Smooth muscle cell (in vitro differentiated cells): ENCODE results near the gene TANK. TPM values are rescaled to one million over a fixed set of nuclear protein-coding genes. Genes with fewer than 3 reads are reported as not detected.

Experiments
- DNase-seq: peaks from one replicate; lab custom pipeline; 2025; ENCODE audit not compliant: unreplicated experiment; lab: John Stamatoyannopoulos, UW
- H2AFZ ChIP-seq: fragments of 200-600 bp; sonication (generic); 2 replicates; pipeline ENCODE4 v1.6.0; 2016; ENCODE audit warnings: antibody characterized with exemption, low read depth, mild to moderate bottlenecking
- H3F3A ChIP-seq: fragments of 200-600 bp; sonication (generic); 2 replicates; pipeline ENCODE4 v1.6.0; 2017; ENCODE audit warnings: antibody characterized with exemption, low read depth
- H3K27ac ChIP-seq: fragments of 200-600 bp; sonication (generic); 2 replicates; pipeline ENCODE4 v1.5.1; 2016; ENCODE audit warnings: low read depth, mild to moderate bottlenecking
- H3K27me3 ChIP-seq: fragments of 200-600 bp; sonication (generic); 2 replicates; pipeline ENCODE4 v1.6.1; 2016; ENCODE audit warnings: low read depth, mild to moderate bottlenecking
- H3K36me3 ChIP-seq: fragments of 200-600 bp; sonication (generic); 2 replicates; pipeline ENCODE4 v1.5.1; 2016; ENCODE audit warnings: low read depth
- H3K4me1 ChIP-seq: fragments of 200-600 bp; sonication (generic); 2 replicates; pipeline ENCODE4 v1.5.1; 2016; ENCODE audit warnings: low read depth
- H3K4me2 ChIP-seq: fragments of 200-600 bp; sonication (generic); 2 replicates; pipeline ENCODE4 v1.6.0; 2016; ENCODE audit warnings: mild to moderate bottlenecking
- H3K4me3 ChIP-seq: fragments of 200-600 bp; sonication (generic); 2 replicates; pipeline ENCODE4 v1.5.1; 2016; ENCODE audit warnings: mild to moderate bottlenecking
- H3K79me2 ChIP-seq: fragments of 200-600 bp; sonication (generic); 2 replicates; pipeline ENCODE4 v1.6.0; 2016; ENCODE audit warnings: low read depth, mild to moderate bottlenecking
- H3K9ac ChIP-seq: fragments of 200-600 bp; sonication (generic); 2 replicates; pipeline ENCODE4 v1.6.0; 2016; ENCODE audit warnings: low read depth
- H3K9me3 ChIP-seq: fragments of 200-600 bp; sonication (generic); replicated peaks from 2 replicates; pipeline ENCODE4 v1.5.1; 2016; ENCODE audit warnings: low read depth
- H4K20me1 ChIP-seq: fragments of 200-600 bp; sonication (generic); 2 replicates; pipeline ENCODE4 v1.6.0; 2016; ENCODE audit warnings: low read depth
- CTCF ChIP-seq: fragments of 200-600 bp; sonication (generic); IDR thresholded peaks from 2 replicates; pipeline ENCODE4 v1.5.1; 2017; ENCODE audit warnings: borderline replicate concordance, mild to moderate bottlenecking, antibody characterized with exemption; ENCODE audit not compliant: insufficient read depth, poor library complexity, severe bottlenecking
- WGBS: methylation state at CpG from one replicate; pipeline ENCODE4 v1.1.7; 2016; ENCODE audit warnings: low lambda C conversion rate; 5-methylcytosine and 5-hydroxymethylcytosine counted together
- polyA plus RNA-seq: library from polyadenylated mRNA; unstranded; fragments of >200 nt; fragmentation: Nextera tagmentation; extraction: Ambion mirVana; gene quantifications from 2 replicates; pipeline ENCODE4 v1.2.1, GENCODE V29; 2016
- total RNA-seq: library from RNA; depleted of rRNA; stranded (reverse); fragments of >200 nt; gene quantifications from 2 replicates; pipeline ENCODE4 v1.2.3, GENCODE V29; 2014

Gene TANK
- total and polyA plus RNA-seq, 2 experiments from 2014 or later, result 47.9 to 94.2 TPM

- peaks cover 4% of the 10 kb centered on the region for H3K4me1 ChIP-seq
- H3K4me2 ChIP-seq, result no peak overlapping the region
- no peak for TF ChIP-seq CTCF
- peaks cover 29% of the 10 kb centered on the region for H3K36me3 ChIP-seq
- no peaks in the 10 kb centered on the region for H3F3A ChIP-seq
- no peaks in the 10 kb centered on the region for H3K27me3 ChIP-seq
- H4K20me1 ChIP-seq, result peaks cover 26% of the 10 kb centered on the region
- 50% methylated on average over 1 of the region's 1 CpG for WGBS
- no peak overlapping the region for H3K9ac ChIP-seq
- H3K27ac ChIP-seq, result no peak overlapping the region
- H2AFZ ChIP-seq, result no peak overlapping the region
- DNase-seq, result no peak
- H3K9me3 ChIP-seq, result no peaks in the 10 kb centered on the region
- H3K4me3 ChIP-seq, result no peak overlapping the region
- peaks cover 6% of the 10 kb centered on the region for H3K79me2 ChIP-seq
These were observed 47.7 kb downstream of the TANK start for GRCh38 chr2:161207941-161208340.

GRCh38 chr2:161208527-161209139 is 48.4 kb downstream of the TANK start:
- Histone ChIP-seq H3F3A (no peaks in the 10 kb centered on the region), H3K27ac (no peak overlapping the region), H3K9me3 (no peaks in the 10 kb centered on the region), H3K4me2 (no peak overlapping the region), H3K9ac (no peak overlapping the region), H3K4me1 (peaks cover 4% of the 10 kb centered on the region), H4K20me1 (peaks cover 20% of the 10 kb centered on the region), H3K27me3 (no peaks in the 10 kb centered on the region), H3K79me2 (peaks cover 5% of the 10 kb centered on the region), H3K4me3 (no peak overlapping the region), H3K36me3 (peaks cover 27% of the 10 kb centered on the region), H2AFZ (no peak overlapping the region)
- no peak for TF ChIP-seq CTCF
- DNase-seq, result no peak
- WGBS, result 54% methylated on average over 4 of the region's 4 CpGs

- no peak overlapping the region for H3K4me3 ChIP-seq
- H3K4me1 ChIP-seq, result peaks cover 4% of the 10 kb centered on the region
- no peak for TF ChIP-seq CTCF
- H3K4me2 ChIP-seq, result no peak overlapping the region
- WGBS, result 97% methylated on average over 2 of the region's 2 CpGs
- H3F3A ChIP-seq, result no peaks in the 10 kb centered on the region
- peaks cover 9% of the 10 kb centered on the region for H3K79me2 ChIP-seq
- no peak overlapping the region for H3K9ac ChIP-seq
- H4K20me1 ChIP-seq, result peaks cover 20% of the 10 kb centered on the region
- H3K27me3 ChIP-seq, result no peaks in the 10 kb centered on the region
- DNase-seq, result no peak
- peaks cover 23% of the 10 kb centered on the region for H3K36me3 ChIP-seq
- no peak overlapping the region for H2AFZ ChIP-seq
- H3K9me3 ChIP-seq, result no peaks in the 10 kb centered on the region
- no peak overlapping the region for H3K27ac ChIP-seq
These were observed 49.7 kb downstream of the TANK start for GRCh38 chr2:161209902-161210301.

- no peaks in the 10 kb centered on the region for H3F3A ChIP-seq
- H3K4me2 ChIP-seq, result no peak overlapping the region
- WGBS, result 93% methylated on average over 3 of the region's 3 CpGs
- no peak overlapping the region for H2AFZ ChIP-seq
- H3K36me3 ChIP-seq, result peaks cover 13% of the 10 kb centered on the region
- H3K27ac ChIP-seq, result no peak overlapping the region
- no peaks in the 10 kb centered on the region for H3K4me1 ChIP-seq
- no peaks in the 10 kb centered on the region for H4K20me1 ChIP-seq
- TF ChIP-seq CTCF, result no peak
- no peaks in the 10 kb centered on the region for H3K9me3 ChIP-seq
- no peak overlapping the region for H3K4me3 ChIP-seq
- H3K9ac ChIP-seq, result no peak overlapping the region
- no peak for DNase-seq
- H3K79me2 ChIP-seq, result peaks cover 4% of the 10 kb centered on the region
- H3K27me3 ChIP-seq, result no peaks in the 10 kb centered on the region
These were observed 57.5 kb downstream of the TANK start for GRCh38 chr2:161217597-161218185.
